Mesendoderm (in vitro differentiated cells): Measurements from ENCODE around the gene LAG3. TPM values are rescaled to one million over a fixed set of nuclear protein-coding genes. Genes with fewer than 3 reads are reported as not detected.

Source experiments
- DNase-seq: peaks from one replicate; pipeline ENCODE4 v3.0.0; 2013
- H2AK5ac ChIP-seq: 2 replicates; pipeline ENCODE4 v1.6.1; 2013; ENCODE audit warnings: low read length, inconsistent platforms
- H2BK120ac ChIP-seq: 2 replicates; pipeline ENCODE4 v1.6.1; 2013; ENCODE audit warnings: low read depth, mild to moderate bottlenecking, low read length, moderate library complexity, mixed read lengths
- H2BK15ac ChIP-seq: replicated peaks from 2 replicates; pipeline ENCODE4 v1.6.1; 2013; ENCODE audit warnings: low read depth, mild to moderate bottlenecking, moderate library complexity
- H2BK5ac ChIP-seq: 2 replicates; pipeline ENCODE4 v1.6.1; 2013; ENCODE audit warnings: low read length, inconsistent platforms
- H3K18ac ChIP-seq: 2 replicates; pipeline ENCODE4 v1.6.1; 2013; ENCODE audit warnings: mild to moderate bottlenecking, low read length, mixed read lengths
- H3K23ac ChIP-seq: one replicate; pipeline ENCODE4 v1.6.1; 2013; ENCODE audit warnings: low read length
- H3K27ac ChIP-seq: 2 replicates; pipeline ENCODE4 v1.5.1; 2013; ENCODE audit warnings: low read depth, mild to moderate bottlenecking, inconsistent platforms, low read length, moderate library complexity
- H3K27me3 ChIP-seq: 2 replicates; pipeline ENCODE4 v1.6.1; 2013; ENCODE audit warnings: low read length, control low read depth, mild to moderate bottlenecking, inconsistent platforms; ENCODE audit not compliant: insufficient read depth, poor library complexity
- H3K36me3 ChIP-seq: 2 replicates; pipeline ENCODE4 v1.6.1; 2013; ENCODE audit warnings: low read length, inconsistent platforms; ENCODE audit not compliant: control insufficient read depth, insufficient read depth
- H3K4ac ChIP-seq: one replicate; pipeline ENCODE4 v1.6.1; 2013; ENCODE audit warnings: low read depth, mild to moderate bottlenecking, low read length, moderate library complexity
- H3K4me1 ChIP-seq: 2 replicates; pipeline ENCODE4 v1.6.1; 2013; ENCODE audit warnings: low read depth, low read length, inconsistent platforms; ENCODE audit not compliant: control insufficient read depth
- H3K4me2 ChIP-seq: 2 replicates; pipeline ENCODE4 v1.6.1; 2013; ENCODE audit warnings: low read length
- H3K4me3 ChIP-seq: 2 replicates; pipeline ENCODE4 v1.5.1; 2013; ENCODE audit warnings: mild to moderate bottlenecking, low read length
- H3K56ac ChIP-seq: one replicate; pipeline ENCODE4 v1.6.1; 2013; ENCODE audit warnings: low read length
- H3K79me1 ChIP-seq: 2 replicates; pipeline ENCODE4 v1.6.1; 2013; ENCODE audit warnings: low read length, inconsistent platforms
- H3K79me2 ChIP-seq: 2 replicates; pipeline ENCODE4 v1.6.1; 2013; ENCODE audit warnings: mild to moderate bottlenecking, low read length; ENCODE audit not compliant: control insufficient read depth, insufficient read depth
- H3K9ac ChIP-seq: 2 replicates; pipeline ENCODE4 v1.6.1; 2013; ENCODE audit warnings: low read length, inconsistent platforms
- H4K5ac ChIP-seq: one replicate; pipeline ENCODE4 v1.6.1; 2013; ENCODE audit warnings: low read length
- H4K8ac ChIP-seq: one replicate; pipeline ENCODE4 v1.6.1; 2013; ENCODE audit warnings: low read depth, mild to moderate bottlenecking, control low read depth, low read length, moderate library complexity
- whole genome bisulfite sequencing: extraction: QIAGEN DNeasy Blood & Tissue Kit; methylation state at CpG from one replicate; pipeline ENCODE4 v1.1.7; 2013; ENCODE audit warnings: low lambda C conversion rate, missing lambda C conversion rate; ENCODE audit not compliant: insufficient coverage; ENCODE audit errors: extremely low coverage; 5-methylcytosine and 5-hydroxymethylcytosine counted together
- polyA plus RNA-seq, 2 experiments: library from polyadenylated mRNA; stranded (reverse); fragments of 200-250 nt; gene quantifications; one replicate each; pipeline ENCODE4 v1.2.3, GENCODE V29; 2013

LAG3 gene
- polyA plus RNA-seq (2013, experiment 1 of 2) = 0.44 TPM
- 0.46 TPM for polyA plus RNA-seq (2013, experiment 2 of 2)

GRCh38 chr12:6772331-6772695 is at the start of gene LAG3:
Gene LAG3, plus strand, starts transcription at chr12:6772520. Its CDS starts 333 bp downstream, at chr12:6772853.
- H3K4ac ChIP-seq = no peak within 1 kb of the TSS
- H2BK120ac ChIP-seq = no peak within 1 kb of the TSS
- peak within 1 kb of the TSS; percentile 11 for H3K9ac ChIP-seq
- peak within 1 kb of the TSS; percentile 57 for H3K56ac ChIP-seq
- H3K36me3 ChIP-seq = peaks cover 5% of the 10 kb centered on the region
- H3K79me1 ChIP-seq = peaks cover 11% of the 10 kb centered on the region
- peak within 1 kb of the TSS; percentile 5 for H3K4me2 ChIP-seq
- no peak within 1 kb of the TSS for H3K4me3 ChIP-seq
- H3K27ac ChIP-seq = no peak within 1 kb of the TSS
- H4K5ac ChIP-seq = no peak within 1 kb of the TSS
- H3K18ac ChIP-seq = no peak within 1 kb of the TSS
- no peak within 1 kb of the TSS for H2AK5ac ChIP-seq
- DNase-seq = no peak
- peaks cover 4% of the 10 kb centered on the region for H3K27me3 ChIP-seq
- no peak within 1 kb of the TSS for H2BK5ac ChIP-seq
- peaks cover 9% of the 10 kb centered on the region for H3K4me1 ChIP-seq
- no peak within 1 kb of the TSS for H2BK15ac ChIP-seq
- no peak within 1 kb of the TSS for H3K23ac ChIP-seq
- WGBS = no CpG with 5 or more reads among the region's 15 CpGs
- peaks cover 14% of the 10 kb centered on the region for H3K79me2 ChIP-seq
- H4K8ac ChIP-seq = no peak within 1 kb of the TSS

- H3K27me3 ChIP-seq = no peaks in the 10 kb centered on the region
- H2BK5ac ChIP-seq = no peak overlapping the region
- no peak overlapping the region for H4K8ac ChIP-seq
- H4K5ac ChIP-seq = no peak overlapping the region
- no peak for DNase-seq
- H2AK5ac ChIP-seq = no peak overlapping the region
- H3K23ac ChIP-seq = no peak overlapping the region
- no peaks in the 10 kb centered on the region for H3K79me2 ChIP-seq
- peaks cover 2% of the 10 kb centered on the region for H3K4me1 ChIP-seq
- WGBS = no CpG with 5 or more reads among the region's 3 CpGs
- H3K56ac ChIP-seq = no peak overlapping the region
- H3K36me3 ChIP-seq = no peaks in the 10 kb centered on the region
- H3K4me3 ChIP-seq = no peak overlapping the region
- H3K9ac ChIP-seq = no peak overlapping the region
- no peak overlapping the region for H2BK15ac ChIP-seq
- peaks cover 2% of the 10 kb centered on the region for H3K79me1 ChIP-seq
- no peak overlapping the region for H2BK120ac ChIP-seq
- H3K27ac ChIP-seq = no peak overlapping the region
- H3K4me2 ChIP-seq = no peak overlapping the region
- no peak overlapping the region for H3K4ac ChIP-seq
- no peak overlapping the region for H3K18ac ChIP-seq
Measured at GRCh38 chr12:6722863-6723262, 49.5 kb upstream of the LAG3 start.

- Histone ChIP-seq H3K23ac (no peak within 1 kb of the TSS), H3K56ac (peak within 1 kb of the TSS; percentile 97), H3K79me1 (peaks cover 2% of the 10 kb centered on the region), H3K27ac (peak within 1 kb of the TSS; percentile 28), H2BK15ac (no peak within 1 kb of the TSS), H4K8ac (no peak within 1 kb of the TSS), H2BK5ac (no peak within 1 kb of the TSS), H2BK120ac (peak within 1 kb of the TSS; percentile 35), H3K4me3 (peak within 1 kb of the TSS; percentile 53), H3K27me3 (no peaks in the 10 kb centered on the region), H4K5ac (peak within 1 kb of the TSS; percentile 95), H3K4ac (no peak within 1 kb of the TSS), H3K36me3 (no peaks in the 10 kb centered on the region), H3K4me1 (peaks cover 2% of the 10 kb centered on the region), H3K18ac (peak within 1 kb of the TSS; percentile 94), H3K9ac (peak within 1 kb of the TSS; percentile 93), H3K79me2 (no peaks in the 10 kb centered on the region), H2AK5ac (no peak within 1 kb of the TSS), H3K4me2 (peak within 1 kb of the TSS; percentile 97)
- WGBS = no CpG with 5 or more reads among the region's 49 CpGs
- DNase-seq = peak; percentile 100
Measured at GRCh38 chr12:6723607-6724408, 48.5 kb upstream of the LAG3 start, which contains the start of gene COPS7A. Gene COPS7A, plus strand, starts transcription at chr12:6724046. Its CDS starts 611 bp downstream, at chr12:6724657.

GRCh38 chr12:6724409-6724797 is 47.9 kb upstream of the LAG3 start:
- H3K56ac ChIP-seq = peak overlapping the region; percentile 90
- H2AK5ac ChIP-seq = no peak overlapping the region
- H3K18ac ChIP-seq = no peak overlapping the region
- no peak overlapping the region for H4K5ac ChIP-seq
- no CpG with 5 or more reads among the region's 10 CpGs for WGBS
- no peaks in the 10 kb centered on the region for H3K36me3 ChIP-seq
- H3K79me1 ChIP-seq = peaks cover 2% of the 10 kb centered on the region
- H4K8ac ChIP-seq = no peak overlapping the region
- no peak overlapping the region for H2BK15ac ChIP-seq
- H2BK120ac ChIP-seq = no peak overlapping the region
- peak; percentile 47 for DNase-seq
- no peak overlapping the region for H3K23ac ChIP-seq
- no peaks in the 10 kb centered on the region for H3K79me2 ChIP-seq
- peaks cover 2% of the 10 kb centered on the region for H3K4me1 ChIP-seq
- peak overlapping the region; percentile 41 for H3K4me3 ChIP-seq
- no peaks in the 10 kb centered on the region for H3K27me3 ChIP-seq
- peak overlapping the region; percentile 87 for H3K4me2 ChIP-seq
- peak overlapping the region; percentile 28 for H3K27ac ChIP-seq
- H3K4ac ChIP-seq = no peak overlapping the region
- no peak overlapping the region for H2BK5ac ChIP-seq
- H3K9ac ChIP-seq = peak overlapping the region; percentile 76

- H3K23ac ChIP-seq = no peak overlapping the region
- no peak overlapping the region for H3K4me3 ChIP-seq
- H2BK5ac ChIP-seq = no peak overlapping the region
- no peaks in the 10 kb centered on the region for H3K79me2 ChIP-seq
- H3K27me3 ChIP-seq = no peaks in the 10 kb centered on the region
- H4K8ac ChIP-seq = no peak overlapping the region
- no peaks in the 10 kb centered on the region for H3K4me1 ChIP-seq
- H3K9ac ChIP-seq = no peak overlapping the region
- H3K18ac ChIP-seq = no peak overlapping the region
- H3K36me3 ChIP-seq = no peaks in the 10 kb centered on the region
- H3K79me1 ChIP-seq = peaks cover 2% of the 10 kb centered on the region
- no CpG with 5 or more reads among the region's 7 CpGs for WGBS
- H2BK15ac ChIP-seq = no peak overlapping the region
- no peak for DNase-seq
- H2BK120ac ChIP-seq = no peak overlapping the region
- no peak overlapping the region for H2AK5ac ChIP-seq
- H4K5ac ChIP-seq = no peak overlapping the region
- no peak overlapping the region for H3K4ac ChIP-seq
- H3K4me2 ChIP-seq = no peak overlapping the region
- H3K56ac ChIP-seq = no peak overlapping the region
- no peak overlapping the region for H3K27ac ChIP-seq
Measured at GRCh38 chr12:6725350-6725749, 47.0 kb upstream of the LAG3 start.
